RWPE2 (cell line): ENCODE results near the gene PLEKHG4.

Experiments used
- ATAC-seq: fragments of 200-7000 bp; cut with Tn5 transposase; 3 replicates; pipeline ENCODE4 v1.9.1; 2021; ENCODE audit warnings: low read depth
- DNase-seq: peaks from one replicate; pipeline ENCODE4 v3.0.0-alpha.2; 2020; ENCODE audit warnings: low spot score
- H3K27ac ChIP-seq: fragments of 450-650 bp; 2 replicates; pipeline ENCODE4 v1.5.1; 2017; ENCODE audit warnings: mild to moderate bottlenecking; ENCODE audit not compliant: poor library complexity, severe bottlenecking
- H3K27me3 ChIP-seq: fragments of 250-450 bp; sonication (Bioruptor Pico); 2 replicates; pipeline ENCODE4 v1.5.1; 2021; ENCODE audit warnings: mild to moderate bottlenecking, moderate library complexity; ENCODE audit not compliant: insufficient read depth, poor library complexity, severe bottlenecking
- H3K36me3 ChIP-seq: fragments of 250-450 bp; sonication (Bioruptor Pico); 2 replicates; pipeline ENCODE4 v1.5.1; 2020; ENCODE audit warnings: low read depth, mild to moderate bottlenecking, moderate library complexity
- H3K4me1 ChIP-seq: fragments of 250-450 bp; sonication (Bioruptor Pico); 2 replicates; pipeline ENCODE4 v1.5.1; 2021; ENCODE audit warnings: mild to moderate bottlenecking, moderate library complexity; ENCODE audit not compliant: insufficient read depth, poor library complexity, severe bottlenecking
- H3K4me3 ChIP-seq: fragments of 250-450 bp; sonication (Bioruptor Pico); 2 replicates; pipeline ENCODE4 v1.5.1; 2021; ENCODE audit warnings: mild to moderate bottlenecking, moderate library complexity; ENCODE audit not compliant: severe bottlenecking
- H3K9me3 ChIP-seq: fragments of 250-450 bp; sonication (Bioruptor Pico); 2 replicates; pipeline ENCODE4 v1.5.1; 2021; ENCODE audit warnings: mild to moderate bottlenecking, moderate library complexity; ENCODE audit not compliant: severe bottlenecking
- TF ChIP-seq, protein P1 (sequence below): fragments of 450-650 bp; IDR thresholded peaks from one replicate; pipeline ENCODE4 v1.5.1; 2017; ENCODE audit warnings: mild to moderate bottlenecking, moderate library complexity; ENCODE audit not compliant: poor library complexity, severe bottlenecking

PLEKHG4 gene

DNA sequence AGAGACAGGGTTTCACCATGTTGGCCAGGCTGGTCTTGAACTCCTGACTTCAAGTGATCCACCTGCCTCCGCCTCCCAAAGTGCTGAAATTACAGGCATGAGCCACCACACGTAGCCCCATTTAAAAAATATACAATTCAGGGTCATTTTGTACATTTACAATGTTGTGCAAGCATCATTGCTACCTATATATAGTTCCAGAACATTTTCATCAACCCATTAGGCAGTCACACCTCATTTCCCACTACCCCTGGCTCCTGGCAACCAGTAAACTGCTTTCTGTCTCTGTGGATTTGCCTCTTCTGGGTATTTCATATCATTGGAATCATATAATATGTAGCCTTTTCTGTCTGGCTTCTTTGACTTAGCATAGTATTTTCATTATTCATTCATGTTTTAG, 54.0 kb downstream of the PLEKHG4 start:
- no peaks in the 10 kb centered on the region; the same call in 1 of the 2 replicates for H3K36me3 ChIP-seq
- H3K27me3 ChIP-seq, result no peaks in the 10 kb centered on the region
- H3K9me3 ChIP-seq, result peaks cover 3% of the 10 kb centered on the region
- TF ChIP-seq, protein P1, sequence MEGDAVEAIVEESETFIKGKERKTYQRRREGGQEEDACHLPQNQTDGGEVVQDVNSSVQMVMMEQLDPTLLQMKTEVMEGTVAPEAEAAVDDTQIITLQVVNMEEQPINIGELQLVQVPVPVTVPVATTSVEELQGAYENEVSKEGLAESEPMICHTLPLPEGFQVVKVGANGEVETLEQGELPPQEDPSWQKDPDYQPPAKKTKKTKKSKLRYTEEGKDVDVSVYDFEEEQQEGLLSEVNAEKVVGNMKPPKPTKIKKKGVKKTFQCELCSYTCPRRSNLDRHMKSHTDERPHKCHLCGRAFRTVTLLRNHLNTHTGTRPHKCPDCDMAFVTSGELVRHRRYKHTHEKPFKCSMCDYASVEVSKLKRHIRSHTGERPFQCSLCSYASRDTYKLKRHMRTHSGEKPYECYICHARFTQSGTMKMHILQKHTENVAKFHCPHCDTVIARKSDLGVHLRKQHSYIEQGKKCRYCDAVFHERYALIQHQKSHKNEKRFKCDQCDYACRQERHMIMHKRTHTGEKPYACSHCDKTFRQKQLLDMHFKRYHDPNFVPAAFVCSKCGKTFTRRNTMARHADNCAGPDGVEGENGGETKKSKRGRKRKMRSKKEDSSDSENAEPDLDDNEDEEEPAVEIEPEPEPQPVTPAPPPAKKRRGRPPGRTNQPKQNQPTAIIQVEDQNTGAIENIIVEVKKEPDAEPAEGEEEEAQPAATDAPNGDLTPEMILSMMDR, result no peak
- ATAC-seq, result no peak
- H3K4me3 ChIP-seq, result no peak overlapping the region
- H3K27ac ChIP-seq, result no peak overlapping the region
- H3K4me1 ChIP-seq, result peaks cover 15% of the 10 kb centered on the region
- DNase-seq, result no peak

DNA sequence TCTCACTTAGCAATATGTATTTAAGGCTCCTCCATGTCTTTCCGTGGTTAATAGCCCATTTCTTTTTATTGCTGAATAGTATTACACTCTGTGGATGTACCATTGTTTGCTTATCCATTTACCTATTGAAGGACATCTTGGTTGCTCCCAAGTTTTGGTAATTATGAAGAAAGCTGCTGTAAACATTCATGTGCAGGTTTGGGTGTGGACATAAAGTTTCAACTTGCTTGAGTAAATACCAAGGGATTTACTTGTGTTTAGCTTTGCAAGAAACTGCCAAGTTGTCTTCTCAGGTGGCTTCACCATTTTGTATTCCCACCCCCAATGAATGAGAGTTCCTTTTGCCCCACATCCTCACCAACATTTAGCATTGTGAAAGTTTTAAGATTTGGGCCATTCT, 56.8 kb downstream of the PLEKHG4 start:
- ATAC-seq, result no peak
- DNase-seq, result no peak
- TF ChIP-seq, protein P1, result no peak

GRCh38 chr16:67336648-67337047, 57.3 kb downstream of the PLEKHG4 start:
- TF ChIP-seq, protein P1, result no peak
- H3K27ac ChIP-seq, result no peak overlapping the region
- no peak for ATAC-seq
- no peak overlapping the region for H3K4me3 ChIP-seq
- H3K36me3 ChIP-seq, result no peaks in the 10 kb centered on the region; the same call in 1 of the 2 replicates
- peaks cover 3% of the 10 kb centered on the region for H3K9me3 ChIP-seq
- peaks cover 4% of the 10 kb centered on the region for H3K4me1 ChIP-seq
- no peaks in the 10 kb centered on the region for H3K27me3 ChIP-seq
- DNase-seq, result no peak

More for the DNA sequence above, 56.8 kb downstream of the PLEKHG4 start:
- H3K36me3 ChIP-seq, result no peaks in the 10 kb centered on the region; the same call in 1 of the 2 replicates
- H3K9me3 ChIP-seq, result peaks cover 3% of the 10 kb centered on the region
- H3K4me3 ChIP-seq, result no peak overlapping the region
- no peaks in the 10 kb centered on the region for H3K27me3 ChIP-seq
- peaks cover 4% of the 10 kb centered on the region for H3K4me1 ChIP-seq
- no peak overlapping the region for H3K27ac ChIP-seq
